ENCODE measurements around the gene CCL1.

- TF ChIP-seq EZH2phosphoT487 (IDR thresholded peaks at IDR 0.05) (no peak), EZH2 (IDR thresholded peaks at IDR 0.05) (no peak), CTCF (IDR thresholded peaks at IDR 0.05) (peak; percentile 100)
Observed at GRCh38 chr17:34361478-34362061, 1.5 kb downstream of the CCL1 start.
